H1 (cell line): ENCODE results near the gene NPR2. TPM values are rescaled to one million over a fixed set of nuclear protein-coding genes. Genes with fewer than 3 reads are reported as not detected.

Source experiments
- CTCF ChIA-PET: fragments of 300-600 bp; sonication (Branson Sonifier 250); formaldehyde crosslinking; loops from one replicate; lab custom pipeline; 2021; ENCODE audit not compliant: partially characterized antibody; lab: Charles Lee
- POLR2A ChIA-PET: fragments of 300-600 bp; sonication (Branson Sonifier 250); formaldehyde crosslinking; loops from one replicate; lab custom pipeline; 2021; ENCODE audit warnings: inconsistent platforms; ENCODE audit not compliant: partially characterized antibody; lab: Charles Lee
- DNase-seq, 2 experiments: peaks; one replicate each; pipeline versions ENCODE4 v3.0.0 to v3.0.0-alpha.2; 2010 to 2022; ENCODE audit warnings: low spot score in 2 of 2, low read depth in 1 of 2, mixed read lengths in 1 of 2
- FAIRE-seq: peaks from 2 replicates; lab custom pipeline; 2011; peaks lifted over from hg19 to GRCh38; lab: Jason Lieb, UNC
- H2AFZ ChIP-seq: 2 replicates; pipeline ENCODE4 v1.8.1; 2012; ENCODE audit warnings: low read length, inconsistent platforms
- H2AK5ac ChIP-seq: 2 replicates; pipeline ENCODE4 v1.6.1; 2013; ENCODE audit warnings: low read depth, low read length
- H2BK120ac ChIP-seq: replicated peaks from 2 replicates; pipeline ENCODE3; 2013; ENCODE audit warnings: low read depth, low read length, inconsistent platforms
- H2BK12ac ChIP-seq: 2 replicates; pipeline ENCODE4 v1.6.1; 2013; ENCODE audit warnings: low read depth, low read length
- H2BK15ac ChIP-seq: 2 replicates; pipeline ENCODE4 v1.6.1; 2013; ENCODE audit warnings: low read length
- H2BK20ac ChIP-seq: 2 replicates; pipeline ENCODE4 v1.6.1; 2013; ENCODE audit warnings: low read length
- H2BK5ac ChIP-seq: 2 replicates; pipeline ENCODE4 v1.6.1; 2013; ENCODE audit warnings: low read depth, low read length
- H3K14ac ChIP-seq: 2 replicates; pipeline ENCODE4 v1.6.1; 2013; ENCODE audit warnings: inconsistent platforms; ENCODE audit not compliant: insufficient read length
- H3K18ac ChIP-seq: 2 replicates; pipeline ENCODE4 v1.6.1; 2013; ENCODE audit warnings: low read length; ENCODE audit errors: extremely low read depth
- H3K23ac ChIP-seq: 2 replicates; pipeline ENCODE4 v1.6.1; 2013; ENCODE audit warnings: inconsistent platforms; ENCODE audit not compliant: insufficient read length
- H3K23me2 ChIP-seq: 2 replicates; pipeline ENCODE4 v1.6.1; 2013; ENCODE audit warnings: low read depth, low read length
- H3K27ac ChIP-seq: 2 replicates; pipeline ENCODE4 v1.6.1; 2011; ENCODE audit warnings: low read depth, low read length, inconsistent platforms
- H3K27me3 ChIP-seq, 4 experiments: replicated peaks in 1 of 4; 1 replicate in 1 of 4; 2 replicates in 3 of 4; pipeline versions ENCODE4 v1.6.1 to v1.8.1; 2011 to 2013; ENCODE audit warnings: low read length in 3 of 4, mild to moderate bottlenecking in 3 of 4, inconsistent platforms in 2 of 4, mixed read lengths in 2 of 4, moderate library complexity in 1 of 4; ENCODE audit not compliant: control insufficient read depth in 3 of 4, insufficient read depth in 3 of 4; ENCODE audit errors: extremely low read depth in 1 of 4
- H3K36me3 ChIP-seq, 4 experiments: 2 replicates each; pipeline versions ENCODE4 v1.6.1 to v1.8.1; 2011 to 2013; ENCODE audit warnings: mild to moderate bottlenecking in 4 of 4, low read length in 3 of 4, moderate library complexity in 2 of 4, control low read depth in 1 of 4, inconsistent platforms in 1 of 4; ENCODE audit not compliant: insufficient read depth in 4 of 4, control insufficient read depth in 2 of 4
- H3K4ac ChIP-seq: replicated peaks from 2 replicates; pipeline ENCODE3; 2013; ENCODE audit warnings: low read length, low read depth, mixed read lengths, inconsistent platforms; ENCODE audit not compliant: insufficient read length
- H3K4me1 ChIP-seq, 4 experiments: replicated peaks in 1 of 4; 1 replicate in 1 of 4; 2 replicates in 3 of 4; pipeline versions ENCODE4 v1.6.1 to v1.8.1; 2011 to 2013; ENCODE audit warnings: low read length in 3 of 4, inconsistent platforms in 2 of 4, mixed read lengths in 1 of 4; ENCODE audit not compliant: insufficient read depth in 4 of 4, control insufficient read depth in 3 of 4
- H3K4me2 ChIP-seq, 2 experiments: 2 replicates each; pipeline versions ENCODE4 v1.6.1 to v1.8.1; 2011 to 2013; ENCODE audit warnings: low read depth in 2 of 2, low read length in 2 of 2, control low read depth in 1 of 2, inconsistent platforms in 1 of 2, mild to moderate bottlenecking in 1 of 2; ENCODE audit not compliant: insufficient read depth in 1 of 2
- H3K4me3 ChIP-seq, 4 experiments: fragments of 200-600, 300-600 bp in 1 of 4; sonication (generic), shearing (Covaris generic), sonication (Bioruptor Twin) in 1 of 4; 2 replicates each; pipeline versions ENCODE4 v1.5.1 to v1.8.1; 2011 to 2016; ENCODE audit warnings: low read length in 4 of 4, low read depth in 3 of 4, control low read depth in 2 of 4, inconsistent platforms in 2 of 4, mild to moderate bottlenecking in 2 of 4, mixed read lengths in 1 of 4, moderate library complexity in 1 of 4; ENCODE audit not compliant: insufficient read depth in 2 of 4; ENCODE audit errors: extremely low read depth in 1 of 4
- H3K56ac ChIP-seq: replicated peaks from 2 replicates; pipeline ENCODE3; 2013; ENCODE audit warnings: low read depth, mild to moderate bottlenecking, mixed read lengths, low read length, inconsistent platforms; ENCODE audit not compliant: insufficient read length
- H3K79me1 ChIP-seq: 2 replicates; pipeline ENCODE4 v1.6.1; 2013; ENCODE audit warnings: low read depth, low read length, control low read depth
- H3K79me2 ChIP-seq, 2 experiments: 2 replicates each; pipeline versions ENCODE4 v1.6.1 to v1.8.1; 2012 to 2013; ENCODE audit warnings: low read length in 2 of 2, mild to moderate bottlenecking in 2 of 2, inconsistent platforms in 1 of 2; ENCODE audit not compliant: insufficient read depth in 2 of 2, control insufficient read depth in 1 of 2
- H3K9ac ChIP-seq, 4 experiments: replicated peaks in 1 of 4; 1 replicate in 1 of 4; 2 replicates in 3 of 4; pipeline versions ENCODE4 v1.6.1 to v1.8.1; 2011 to 2013; ENCODE audit warnings: low read depth in 3 of 4, low read length in 3 of 4, control low read depth in 2 of 4, mild to moderate bottlenecking in 2 of 4, moderate library complexity in 2 of 4, inconsistent platforms in 1 of 4; ENCODE audit errors: extremely low read depth in 1 of 4
- H3K9me3 ChIP-seq, 2 experiments: 2 replicates each; pipeline versions ENCODE4 v1.6.1 to v1.8.1; 2012 to 2013; ENCODE audit warnings: mild to moderate bottlenecking in 2 of 2, moderate library complexity in 2 of 2, control low read depth in 1 of 2, inconsistent platforms in 1 of 2, low read depth in 1 of 2, low read length in 1 of 2, mixed read lengths in 1 of 2; ENCODE audit not compliant: insufficient read depth in 2 of 2
- H4K20me1 ChIP-seq, 2 experiments: replicated peaks in 1 of 2; 2 replicates each; pipeline versions ENCODE3 to v1.8.1; 2011 to 2013; ENCODE audit warnings: inconsistent platforms in 2 of 2, low read length in 2 of 2, mild to moderate bottlenecking in 1 of 2; ENCODE audit not compliant: insufficient read depth in 2 of 2, control insufficient read depth in 1 of 2
- H4K5ac ChIP-seq: 2 replicates; pipeline ENCODE4 v1.6.1; 2013; ENCODE audit warnings: low read length, low read depth, mixed read lengths, inconsistent platforms; ENCODE audit not compliant: insufficient read length
- H4K8ac ChIP-seq: 2 replicates; pipeline ENCODE4 v1.8.0; 2013; ENCODE audit warnings: mild to moderate bottlenecking, moderate library complexity, low read length, inconsistent platforms; ENCODE audit not compliant: insufficient read depth; ENCODE audit errors: extremely low read depth
- H4K91ac ChIP-seq: replicated peaks from 2 replicates; pipeline ENCODE3; 2013; ENCODE audit warnings: low read length, mixed read lengths, inconsistent platforms; ENCODE audit not compliant: insufficient read length
- BRCA1 ChIP-seq: IDR thresholded peaks from 2 replicates; pipeline ENCODE4 v1.6.1; 2012; ENCODE audit warnings: low read depth, low read length, improper control_type of control experiment
- CTBP2 ChIP-seq: IDR thresholded peaks from 2 replicates; pipeline ENCODE4 v1.7.0; 2011; ENCODE audit warnings: borderline replicate concordance, mild to moderate bottlenecking, moderate library complexity, mixed read lengths, low read length; ENCODE audit not compliant: insufficient read depth, insufficient read length
- EP300 ChIP-seq, 2 experiments: IDR thresholded peaks; 1 replicate in 1 of 2; 2 replicates in 1 of 2; pipeline ENCODE4 v1.6.1; 2011 to 2012; ENCODE audit warnings: low read depth in 2 of 2, low read length in 2 of 2, mild to moderate bottlenecking in 2 of 2, borderline replicate concordance in 1 of 2, inconsistent platforms in 1 of 2, moderate library complexity in 1 of 2
- KDM1A ChIP-seq: fragments of 200-600, 300-600 bp; sonication (generic); IDR thresholded peaks from 2 replicates; pipeline ENCODE4 v1.7.1; 2016; ENCODE audit warnings: mild to moderate bottlenecking, low read length, borderline replicate concordance
- KDM4A ChIP-seq: IDR thresholded peaks from one replicate; pipeline ENCODE4 v1.7.1; 2012; ENCODE audit warnings: low read depth, mild to moderate bottlenecking, moderate library complexity, low read length, inconsistent platforms; ENCODE audit not compliant: severe bottlenecking
- POLR2A ChIP-seq, 2 experiments: IDR thresholded peaks; 1 replicate in 1 of 2; 2 replicates in 1 of 2; pipeline ENCODE4 v1.6.1; 2011; ENCODE audit warnings: low read depth in 2 of 2, low read length in 2 of 2, mild to moderate bottlenecking in 2 of 2; ENCODE audit errors: control extremely low read depth in 1 of 2
- POU5F1 ChIP-seq: IDR thresholded peaks from 2 replicates; pipeline ENCODE4 v1.6.1; 2011; ENCODE audit warnings: low read depth, mild to moderate bottlenecking, low read length, moderate library complexity
- RBBP5 ChIP-seq: IDR thresholded peaks from 2 replicates; pipeline ENCODE4 v1.7.1; 2012; ENCODE audit warnings: low read depth, mild to moderate bottlenecking, inconsistent platforms, low read length, moderate library complexity, borderline replicate concordance
- RNF2 ChIP-seq: fragments of 200-900, 300-1000 bp; sonication (generic); IDR thresholded peaks from 2 replicates; pipeline ENCODE4 v1.7.1; 2016; ENCODE audit warnings: borderline replicate concordance, low read depth, mild to moderate bottlenecking, antibody characterized with exemption, low read length; ENCODE audit not compliant: poor library complexity, severe bottlenecking; ENCODE audit errors: missing control alignments
- SP1 ChIP-seq: IDR thresholded peaks from 2 replicates; pipeline ENCODE4 v1.6.1; 2011; ENCODE audit warnings: low read depth, low read length
- SP2 ChIP-seq: IDR thresholded peaks from 2 replicates; pipeline ENCODE4 v1.6.1; 2012; ENCODE audit warnings: mild to moderate bottlenecking, low read length, inconsistent platforms
- USF2 ChIP-seq: IDR thresholded peaks from 2 replicates; pipeline ENCODE4 v1.6.1; 2011; ENCODE audit warnings: low read length, improper control_type of control experiment
- ZNF274 ChIP-seq: IDR thresholded peaks from 2 replicates; pipeline ENCODE4 v1.7.0; 2012; ENCODE audit warnings: low read length, borderline replicate concordance; ENCODE audit errors: extremely low read depth
- WGBS, 2 experiments: shearing (Covaris generic) in 1 of 2; methylation state at CpG; one replicate each; pipeline versions ENCODE4 v1.1.6 to v1.1.7; 2013 to 2015; ENCODE audit warnings: low lambda C conversion rate in 2 of 2, mixed read lengths in 2 of 2, inconsistent platforms in 1 of 2, low coverage in 1 of 2, missing lambda C conversion rate in 1 of 2; ENCODE audit not compliant: insufficient replicate concordance in 2 of 2, insufficient coverage in 1 of 2, insufficient read length in 1 of 2; ENCODE audit errors: extremely low coverage in 1 of 2, missing lambda C conversion rate in 1 of 2; 5-methylcytosine and 5-hydroxymethylcytosine counted together
- polyA plus RNA-seq, 7 experiments: library from polyadenylated mRNA; depleted of rRNA in 3 of 7; stranded (reverse) in 5 of 7; unstranded in 2 of 7; fragments of >200 nt in 5 of 7; fragments of 200-250 nt in 2 of 7; gene quantifications; 1 replicate in 5 of 7; 2 replicates in 1 of 7; 4 replicates in 1 of 7; pipeline versions ENCODE4 v1.2.1 to v1.2.3, GENCODE V29; 2011 to 2013; ENCODE audit warnings: missing spikeins in 2 of 7, mixed read lengths in 2 of 7
- total RNA-seq: library from RNA; stranded (reverse); fragmentation: NEBNext Ultra II Directional; extraction: Animal tissue kit (Norgen Biotek cat#: 25700); gene quantifications from 2 replicates; pipeline ENCODE4 v1.2.1, GENCODE V29; 2021

The NPR2 gene
- total and polyA plus RNA-seq, 2 of the 8 experiments (the other 6 are each of a cell fraction or from before 2014, with no cell fraction given): 11.0 to 17.0 TPM

GRCh38 chr9:35781066-35781465 lies 10.3 kb upstream of the NPR2 start:
- Histone ChIP-seq H3K18ac (no peak overlapping the region), H3K27me3 (no peaks in the 10 kb centered on the region), H4K91ac (no peak overlapping the region), H3K4me2 (no peak overlapping the region), H3K79me1 (no peaks in the 10 kb centered on the region), H4K5ac (no peak overlapping the region), H3K23ac (no peak overlapping the region), H3K27ac (no peak overlapping the region), H3K36me3 (no peaks in the 10 kb centered on the region), H3K56ac (no peak overlapping the region), H2BK15ac (no peak overlapping the region), H3K4me3 (no peak overlapping the region), H4K8ac (no peak overlapping the region), H2AK5ac (no peak overlapping the region), H3K23me2 (no peaks in the 10 kb centered on the region), H4K20me1 (no peaks in the 10 kb centered on the region), H2AFZ (no peak overlapping the region), H2BK5ac (no peak overlapping the region), H3K4ac (no peak overlapping the region), H3K4me1 (no peaks in the 10 kb centered on the region), H3K9ac (no peak overlapping the region), H2BK12ac (no peak overlapping the region), H2BK20ac (no peak overlapping the region), H3K9me3 (no peaks in the 10 kb centered on the region), H3K14ac (no peak overlapping the region), H2BK120ac (no peak overlapping the region), H3K79me2 (no peaks in the 10 kb centered on the region)
- ChIA-PET POLR2A (no interaction called here), CTCF (interaction anchor here (0.6 to 3.0 kb wide), 4 partner anchors 8 to 114 kb away, joined by 3 to 26 read pairs (median 4); no protein-coding TSS in a partner anchor)
- FAIRE-seq (no peak), DNase-seq (no peak)
- WGBS, 2 experiments: 100% methylated on average over 2 of the region's 2 CpGs; no CpG with 5 or more reads in 1 of the 2 experiments
- TF ChIP-seq SP2: no peak
- TF ChIP-seq POU5F1: no peak
- TF ChIP-seq KDM4A: no peak
- TF ChIP-seq RNF2: no peak
- no peak for TF ChIP-seq RBBP5
- TF ChIP-seq KDM1A: no peak
- no peak for TF ChIP-seq BRCA1
- no peak for TF ChIP-seq USF2
- TF ChIP-seq SP1: no peak
- no peak for TF ChIP-seq POLR2A (IDR thresholded peaks at IDR 0.05; ENCODE audit: control extremely low read depth in 1 of 2, low read depth in 2 of 2, low read length in 2 of 2)
- TF ChIP-seq ZNF274: no peak
- TF ChIP-seq EP300 (IDR thresholded peaks at IDR 0.05; ENCODE audit: borderline replicate concordance in 1 of 2, low read depth in 2 of 2, low read length in 2 of 2): no peak
- TF ChIP-seq CTBP2: no peak
